ENCODE measurements around the gene MGAT4B.

DNA sequence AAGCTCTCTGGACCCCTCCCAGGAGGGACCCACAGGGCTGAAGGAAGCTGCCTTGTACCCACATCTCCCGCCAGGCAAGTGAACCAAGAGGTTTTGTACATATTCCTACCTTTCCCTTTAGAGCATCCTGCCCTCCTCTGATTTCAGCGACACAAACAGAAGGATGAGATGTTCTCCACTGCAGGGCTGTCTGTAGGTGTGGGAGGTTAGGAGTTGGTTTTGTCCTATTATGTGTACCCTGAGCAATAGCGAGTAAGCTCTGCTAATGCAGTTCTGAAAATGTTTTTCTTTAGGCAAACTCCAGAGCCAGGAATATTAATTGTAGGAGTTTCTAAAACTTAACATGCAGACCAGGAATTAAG, 27.0 kb upstream of the MGAT4B start:
- TF ChIP-seq, protein P1, sequence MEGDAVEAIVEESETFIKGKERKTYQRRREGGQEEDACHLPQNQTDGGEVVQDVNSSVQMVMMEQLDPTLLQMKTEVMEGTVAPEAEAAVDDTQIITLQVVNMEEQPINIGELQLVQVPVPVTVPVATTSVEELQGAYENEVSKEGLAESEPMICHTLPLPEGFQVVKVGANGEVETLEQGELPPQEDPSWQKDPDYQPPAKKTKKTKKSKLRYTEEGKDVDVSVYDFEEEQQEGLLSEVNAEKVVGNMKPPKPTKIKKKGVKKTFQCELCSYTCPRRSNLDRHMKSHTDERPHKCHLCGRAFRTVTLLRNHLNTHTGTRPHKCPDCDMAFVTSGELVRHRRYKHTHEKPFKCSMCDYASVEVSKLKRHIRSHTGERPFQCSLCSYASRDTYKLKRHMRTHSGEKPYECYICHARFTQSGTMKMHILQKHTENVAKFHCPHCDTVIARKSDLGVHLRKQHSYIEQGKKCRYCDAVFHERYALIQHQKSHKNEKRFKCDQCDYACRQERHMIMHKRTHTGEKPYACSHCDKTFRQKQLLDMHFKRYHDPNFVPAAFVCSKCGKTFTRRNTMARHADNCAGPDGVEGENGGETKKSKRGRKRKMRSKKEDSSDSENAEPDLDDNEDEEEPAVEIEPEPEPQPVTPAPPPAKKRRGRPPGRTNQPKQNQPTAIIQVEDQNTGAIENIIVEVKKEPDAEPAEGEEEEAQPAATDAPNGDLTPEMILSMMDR (conservative IDR thresholded peaks at IDR 0.05; ENCODE audit: low read depth, low read length) = no peak
- TF ChIP-seq EZH2 (IDR thresholded peaks at IDR 0.05; ENCODE audit: borderline replicate concordance, low read depth, low read length, poor library complexity, severe bottlenecking) = no peak
